Chondrocyte (in vitro differentiated cells): ENCODE measurements around the gene MRPL24. TPM values are rescaled to one million over a fixed set of nuclear protein-coding genes. Genes with fewer than 3 reads are reported as not detected.

ENCODE experiments used
- DNase-seq: peaks from one replicate; pipeline ENCODE4 v3.0.0; 2021; ENCODE audit warnings: mixed read lengths, low spot score
- H3K27ac Mint-ChIP-seq: one replicate; pipeline ENCODE4 v1.8.0; 2021; ENCODE audit warnings: mild to moderate bottlenecking, moderate library complexity, mixed read lengths; ENCODE audit not compliant: unreplicated experiment
- H3K27me3 Mint-ChIP-seq: 2 replicates; pipeline ENCODE4 v1.8.0; 2021; ENCODE audit warnings: low read depth, mixed read lengths
- H3K36me3 Mint-ChIP-seq: 2 replicates; pipeline ENCODE4 v1.8.0; 2021; ENCODE audit warnings: low read depth, mixed read lengths
- H3K4me1 Mint-ChIP-seq: 2 replicates; pipeline ENCODE4 v1.8.0; 2021; ENCODE audit warnings: low read depth, mild to moderate bottlenecking, mixed read lengths
- H3K4me3 Mint-ChIP-seq: one replicate; pipeline ENCODE4 v1.8.0; 2021; ENCODE audit warnings: mild to moderate bottlenecking, moderate library complexity, mixed read lengths; ENCODE audit not compliant: unreplicated experiment
- H3K9me3 Mint-ChIP-seq: 2 replicates; pipeline ENCODE4 v1.8.0; 2021; ENCODE audit warnings: low read depth, mixed read lengths
- CTCF ChIP-seq: fragments of 200-600 bp; sonication (generic); IDR thresholded peaks from 2 replicates; pipeline ENCODE4 v1.5.0; 2021; ENCODE audit warnings: antibody characterized with exemption, mild to moderate bottlenecking, moderate library complexity
- long read RNA-seq: library from polyadenylated mRNA; stranded (forward); transcript quantifications from one replicate; pipeline ENCODE4 v2.0.0, GENCODE V29; 2021
- total RNA-seq: library from RNA; stranded (reverse); gene quantifications from 3 replicates; pipeline ENCODE4 v1.2.1, GENCODE V29; 2021

Gene MRPL24
- total RNA-seq, result 38.6 to 58.3 TPM (median 40.3 TPM) in 3 replicates
- long read RNA-seq, partial matches to known transcripts, result 0 of 47 reads
- long read RNA-seq, other reads (novel, unspliced or antisense), result 38 of 47 reads

GRCh38 chr1:156740741-156741480, at the start of gene MRPL24:
Gene MRPL24 (minus strand): TSS chr1:156741088. CDS start chr1:156738704, 2,384 bp downstream.
- no peak for TF ChIP-seq CTCF
- no peak for DNase-seq
- peaks cover 31% of the 10 kb centered on the region for H3K4me1 Mint-ChIP-seq
- peak within 1 kb of the TSS; percentile 99 for H3K4me3 Mint-ChIP-seq
- peak within 1 kb of the TSS; percentile 98 for H3K27ac Mint-ChIP-seq
- H3K9me3 Mint-ChIP-seq, result no peaks in the 10 kb centered on the region
- H3K27me3 Mint-ChIP-seq, result no peaks in the 10 kb centered on the region
- peaks cover 16% of the 10 kb centered on the region for H3K36me3 Mint-ChIP-seq

GRCh38 chr1:156789621-156790318, 48.9 kb upstream of the MRPL24 start:
- Mint-ChIP-seq H3K9me3 (no peaks in the 10 kb centered on the region), H3K36me3 (peaks cover 29% of the 10 kb centered on the region), H3K27me3 (no peaks in the 10 kb centered on the region), H3K4me3 (no peak overlapping the region), H3K27ac (no peak overlapping the region), H3K4me1 (no peaks in the 10 kb centered on the region)
- no peak for TF ChIP-seq CTCF
- no peak for DNase-seq

GRCh38 chr1:156788136-156788535, 47.2 kb upstream of the MRPL24 start:
- no peaks in the 10 kb centered on the region for H3K4me1 Mint-ChIP-seq
- no peaks in the 10 kb centered on the region for H3K9me3 Mint-ChIP-seq
- H3K4me3 Mint-ChIP-seq, result no peak overlapping the region
- H3K27me3 Mint-ChIP-seq, result no peaks in the 10 kb centered on the region
- DNase-seq, result no peak
- no peak for TF ChIP-seq CTCF
- peaks cover 22% of the 10 kb centered on the region for H3K36me3 Mint-ChIP-seq
- no peak overlapping the region for H3K27ac Mint-ChIP-seq

GRCh38 chr1:156786640-156787039, 45.8 kb upstream of the MRPL24 start:
- H3K4me3 Mint-ChIP-seq, result no peak overlapping the region
- no peak for DNase-seq
- no peaks in the 10 kb centered on the region for H3K9me3 Mint-ChIP-seq
- no peak for TF ChIP-seq CTCF
- peaks cover 3% of the 10 kb centered on the region for H3K4me1 Mint-ChIP-seq
- H3K27me3 Mint-ChIP-seq, result no peaks in the 10 kb centered on the region
- H3K27ac Mint-ChIP-seq, result no peak overlapping the region
- peaks cover 23% of the 10 kb centered on the region for H3K36me3 Mint-ChIP-seq

- H3K27me3 Mint-ChIP-seq, result no peaks in the 10 kb centered on the region
- H3K9me3 Mint-ChIP-seq, result no peaks in the 10 kb centered on the region
- DNase-seq, result no peak
- H3K4me3 Mint-ChIP-seq, result no peak overlapping the region
- peaks cover 23% of the 10 kb centered on the region for H3K36me3 Mint-ChIP-seq
- H3K27ac Mint-ChIP-seq, result no peak overlapping the region
- H3K4me1 Mint-ChIP-seq, result peaks cover 11% of the 10 kb centered on the region
- no peak for TF ChIP-seq CTCF
Measured at GRCh38 chr1:156785458-156785857, 44.6 kb upstream of the MRPL24 start.
